DLD1 (cell line): ENCODE results near the gene PXYLP1.

Source experiments
- in situ Hi-C: cut with HindIII; loops from 2 replicates; pipeline ENCODE4 v1.10.0; 2017; ENCODE audit warnings: low sequenced_read_pairs

The PXYLP1 gene

DNA sequence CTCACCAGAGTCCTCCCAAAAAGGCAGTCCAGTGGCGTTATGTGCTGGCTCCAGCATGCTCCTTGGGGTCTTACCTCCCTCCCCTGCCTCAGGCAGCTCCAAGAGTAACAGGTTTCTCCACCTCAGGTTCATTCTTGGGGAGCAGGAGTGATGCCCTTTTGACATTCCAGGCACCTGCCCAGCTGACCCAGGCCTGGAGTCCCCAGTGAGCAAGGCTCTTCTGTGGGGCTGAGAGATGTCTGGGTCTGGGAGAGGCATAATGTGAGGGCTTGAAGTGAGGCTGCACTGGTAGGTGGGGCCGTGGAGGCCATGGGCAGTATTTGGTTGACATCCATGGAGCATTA, 15.3 kb downstream of the PXYLP1 start:
- in situ Hi-C loops: loop anchor here (10.0 kb wide), 1 partner anchor 62 kb away; no protein-coding TSS in a partner anchor

DNA sequence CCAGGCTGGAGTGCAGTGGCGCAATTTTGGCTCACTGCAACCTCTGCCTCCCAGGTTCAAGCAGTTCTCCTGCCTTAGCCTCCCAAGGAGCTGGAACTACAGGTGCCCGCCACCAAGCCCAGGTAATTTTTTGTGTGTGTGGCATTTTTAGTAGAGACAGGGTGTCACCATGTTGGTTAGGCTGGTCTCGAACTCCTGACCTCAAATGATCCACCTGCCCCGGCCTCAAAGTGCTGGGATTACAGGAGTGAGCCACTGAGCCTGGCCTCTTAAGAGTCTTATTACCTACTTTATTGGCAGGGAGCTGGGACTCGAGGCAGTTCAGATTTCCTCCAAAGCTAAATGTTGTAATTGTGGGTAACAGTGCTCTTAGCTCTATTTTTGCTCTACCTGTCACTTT, 16.4 kb downstream of the PXYLP1 start:
- in situ Hi-C loops: loop anchor here (10.0 kb wide), 1 partner anchor 63 kb away; no protein-coding TSS in a partner anchor

DNA sequence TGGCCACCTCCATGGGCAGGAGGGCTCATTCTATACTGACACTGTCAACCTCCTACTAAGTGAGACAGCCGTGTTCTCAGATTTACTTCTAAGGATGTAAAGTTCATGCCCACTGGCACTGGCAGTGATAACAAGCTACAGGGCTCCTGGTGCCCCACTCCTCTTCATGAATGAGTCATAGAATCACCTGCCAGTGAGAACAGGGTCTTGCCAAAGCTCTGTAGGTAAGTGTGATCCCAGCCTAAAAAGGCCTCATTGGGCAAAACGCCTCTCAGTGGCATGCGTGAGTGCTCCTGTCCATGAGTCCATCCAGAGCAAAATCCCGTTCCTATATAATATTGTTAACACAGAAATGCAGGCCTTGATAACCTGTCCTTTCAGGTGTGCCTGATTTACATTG, 17.4 kb downstream of the PXYLP1 start:
- in situ Hi-C loops: loop anchor here (10.0 kb wide), 1 partner anchor 64 kb away; no protein-coding TSS in a partner anchor

DNA sequence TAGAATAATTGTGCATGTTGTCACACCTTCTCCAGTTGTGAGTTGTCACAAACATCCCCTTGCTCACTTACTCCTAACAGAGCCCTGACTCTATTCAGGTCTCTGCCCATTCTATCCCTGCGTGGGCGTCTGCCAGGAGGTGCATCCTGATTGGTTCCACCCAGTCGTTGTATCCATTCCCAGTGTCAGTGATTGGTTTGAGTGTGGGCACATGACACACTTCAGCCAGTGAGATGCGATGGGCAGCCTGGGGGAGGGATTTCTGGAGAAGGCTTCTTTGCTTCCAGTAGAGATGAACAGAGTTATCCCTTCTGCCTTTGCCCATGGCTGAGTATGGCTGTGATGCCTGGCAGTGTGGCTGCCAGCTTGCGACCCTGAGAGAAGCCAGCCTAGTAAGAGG, 18.7 kb downstream of the PXYLP1 start:
- in situ Hi-C loops: no loop called here

DNA sequence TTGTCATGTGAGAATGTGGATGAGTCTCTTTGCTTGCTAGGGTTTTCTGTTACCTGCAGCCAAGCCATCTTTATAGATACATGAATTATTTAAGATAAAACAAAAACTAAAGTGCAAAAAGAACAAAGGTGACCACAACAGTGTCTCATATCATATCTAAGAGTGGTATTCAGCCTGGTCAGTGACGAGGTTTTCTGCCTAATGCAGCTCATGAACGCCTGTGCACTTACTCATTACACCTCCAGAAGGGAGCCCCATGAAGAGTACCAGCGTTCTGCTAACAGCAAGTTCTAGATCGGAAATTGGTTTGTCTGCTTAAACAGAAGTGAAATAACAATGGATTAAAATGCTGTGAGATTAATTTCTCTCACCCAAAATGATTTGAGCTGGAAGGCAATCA, 19.2 kb downstream of the PXYLP1 start:
- in situ Hi-C loops: no loop called here

DNA sequence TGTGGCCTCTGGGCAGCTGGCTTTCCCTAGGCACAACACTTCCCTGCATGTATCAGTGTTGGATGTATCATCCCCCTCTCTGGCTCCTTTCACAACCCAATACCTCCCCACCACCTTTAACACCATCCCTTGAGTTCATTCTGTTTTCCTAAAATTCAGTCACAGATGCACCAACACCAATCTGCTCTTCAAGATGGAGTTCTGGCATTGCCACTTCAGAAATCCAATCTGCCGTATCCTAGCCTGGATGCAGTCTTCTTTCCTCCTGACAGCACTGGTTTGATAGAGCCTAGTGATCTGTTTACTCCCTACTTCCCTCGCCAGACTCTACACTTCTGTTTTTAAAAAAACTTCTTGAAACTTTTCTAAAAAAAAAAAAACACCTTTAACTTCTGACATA, 21.7 kb downstream of the PXYLP1 start:
- in situ Hi-C loops: no loop called here

DNA sequence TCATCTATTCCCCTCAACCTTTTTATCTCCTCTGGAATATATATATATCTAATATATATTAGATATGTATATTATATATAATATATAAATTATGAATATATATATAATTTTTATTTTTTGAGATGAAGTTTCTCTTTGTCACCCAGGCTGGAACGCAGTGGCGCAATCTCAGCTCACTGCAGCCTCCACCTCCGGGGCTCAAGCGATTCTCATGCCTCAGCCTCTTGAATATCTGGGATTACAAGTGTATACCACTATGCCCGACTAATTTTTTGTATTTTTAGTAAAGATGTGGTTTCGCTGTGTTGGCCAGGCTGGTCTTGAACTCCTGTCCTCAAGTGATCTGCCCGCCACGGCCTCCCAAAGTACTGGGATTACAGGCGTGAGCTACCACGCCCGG, 22.2 kb downstream of the PXYLP1 start:
- in situ Hi-C loops: no loop called here

DNA sequence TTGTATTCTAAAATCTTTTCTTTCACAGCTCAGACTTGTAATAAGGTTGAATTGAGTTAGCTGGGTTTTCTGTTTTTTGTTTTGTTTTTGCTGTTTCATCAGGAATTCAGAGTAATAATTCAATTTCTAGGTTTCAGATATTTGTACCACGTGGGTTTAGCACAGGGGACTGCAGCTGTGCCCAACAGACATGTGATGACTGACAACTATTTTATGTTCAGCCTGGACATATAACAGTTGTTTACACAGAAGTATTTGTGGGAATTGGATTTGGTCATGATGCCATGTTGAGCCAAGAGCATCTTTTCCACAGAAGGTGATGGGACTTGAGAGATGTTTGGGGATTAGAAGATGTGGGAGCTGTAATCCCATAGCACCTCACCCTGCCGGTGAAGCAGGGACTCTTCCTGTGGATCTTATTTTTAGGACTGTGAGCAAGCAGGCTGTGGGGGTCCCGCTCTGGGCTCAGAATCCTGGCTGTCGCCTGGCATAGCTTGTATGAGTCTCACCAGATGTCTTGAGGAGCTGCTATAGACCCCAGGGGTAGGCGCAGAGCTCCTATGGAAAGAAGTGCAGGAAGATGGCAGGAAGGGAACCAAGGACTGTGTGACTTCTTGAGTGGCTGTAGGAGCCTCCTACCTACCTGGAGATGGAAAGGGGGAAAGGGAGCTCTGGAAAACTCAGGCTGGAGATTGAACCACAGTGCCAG, 23.7 kb downstream of the PXYLP1 start:
- in situ Hi-C loops: no loop called here

DNA sequence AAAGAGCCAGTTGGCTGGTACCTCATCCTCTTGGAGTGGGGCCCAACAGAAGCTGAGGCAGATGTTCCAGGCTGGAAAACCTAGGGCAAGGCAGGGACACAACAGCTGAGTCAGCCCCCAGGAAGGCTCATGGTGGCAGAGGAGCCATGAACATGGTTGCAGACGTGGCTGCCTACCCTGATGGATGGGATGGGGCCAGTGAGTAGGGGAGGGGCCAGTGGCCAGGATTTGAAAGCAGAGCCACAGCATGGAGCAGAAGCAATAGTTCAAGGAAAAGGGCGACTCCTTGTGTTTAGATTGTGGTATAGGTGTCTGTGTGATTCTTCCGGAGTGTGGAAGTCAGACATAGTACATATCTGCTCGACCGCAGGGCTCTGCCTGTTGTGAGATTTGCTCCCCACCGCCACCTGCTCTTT, 24.2 kb downstream of the PXYLP1 start:
- in situ Hi-C loops: no loop called here

DNA sequence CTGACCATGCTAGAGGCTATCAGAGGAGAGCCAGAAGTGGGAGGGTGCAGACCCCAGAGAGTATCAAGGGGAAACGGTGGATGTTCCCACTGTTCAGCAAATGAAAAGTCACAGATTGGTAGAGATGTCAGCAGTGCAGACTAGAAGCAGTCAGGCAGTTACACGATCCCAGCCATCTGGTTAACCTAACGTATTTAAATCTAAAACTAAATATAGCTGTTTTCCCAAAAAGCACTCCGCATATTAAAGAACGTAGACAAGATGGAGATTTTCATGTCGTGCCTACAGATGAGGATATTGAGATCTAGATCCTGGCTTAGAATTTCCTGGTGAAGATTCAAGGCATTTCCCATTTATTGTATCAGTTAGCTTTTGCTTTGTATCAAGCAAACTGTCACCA, 25.2 kb downstream of the PXYLP1 start:
- in situ Hi-C loops: no loop called here

DNA sequence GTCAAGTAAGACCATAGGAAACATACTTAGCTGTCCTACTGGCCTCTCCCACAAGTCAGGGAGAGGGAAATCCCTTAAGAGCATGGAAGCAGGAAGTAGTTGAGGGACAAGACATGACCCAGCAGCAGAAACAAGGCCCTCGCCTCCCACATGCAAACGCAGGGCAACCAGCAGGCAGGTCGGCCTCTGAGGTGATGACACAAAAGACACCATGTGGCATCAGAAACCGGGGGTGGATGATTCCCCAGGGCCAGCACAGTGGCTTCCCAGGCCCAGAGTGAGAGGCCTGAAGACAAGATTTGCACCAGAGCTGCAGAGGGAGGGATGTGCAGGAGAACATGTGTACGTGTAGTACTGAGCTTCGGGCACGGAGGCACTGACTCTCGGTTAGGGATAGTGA, 26.3 kb downstream of the PXYLP1 start:
- in situ Hi-C loops: no loop called here

DNA sequence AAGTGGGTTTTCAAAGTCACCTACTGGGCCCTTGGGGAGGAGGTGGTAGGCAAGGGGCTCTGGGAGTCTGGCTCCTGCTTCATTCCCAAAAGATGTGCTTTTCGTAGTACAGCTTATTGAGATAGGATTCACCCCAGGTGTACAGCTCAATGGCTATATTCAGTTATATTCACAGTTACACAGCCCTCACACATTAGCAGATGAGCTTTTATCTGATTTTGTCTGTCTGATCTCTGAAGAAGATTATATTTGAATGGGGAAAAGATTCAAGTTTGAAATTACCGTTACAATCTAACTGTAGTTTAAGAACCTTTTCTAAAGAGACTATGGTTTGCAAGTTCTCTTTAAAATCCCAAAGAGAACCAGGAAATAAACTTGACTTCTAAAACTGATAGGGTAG, 27.3 kb downstream of the PXYLP1 start:
- in situ Hi-C loops: no loop called here

DNA sequence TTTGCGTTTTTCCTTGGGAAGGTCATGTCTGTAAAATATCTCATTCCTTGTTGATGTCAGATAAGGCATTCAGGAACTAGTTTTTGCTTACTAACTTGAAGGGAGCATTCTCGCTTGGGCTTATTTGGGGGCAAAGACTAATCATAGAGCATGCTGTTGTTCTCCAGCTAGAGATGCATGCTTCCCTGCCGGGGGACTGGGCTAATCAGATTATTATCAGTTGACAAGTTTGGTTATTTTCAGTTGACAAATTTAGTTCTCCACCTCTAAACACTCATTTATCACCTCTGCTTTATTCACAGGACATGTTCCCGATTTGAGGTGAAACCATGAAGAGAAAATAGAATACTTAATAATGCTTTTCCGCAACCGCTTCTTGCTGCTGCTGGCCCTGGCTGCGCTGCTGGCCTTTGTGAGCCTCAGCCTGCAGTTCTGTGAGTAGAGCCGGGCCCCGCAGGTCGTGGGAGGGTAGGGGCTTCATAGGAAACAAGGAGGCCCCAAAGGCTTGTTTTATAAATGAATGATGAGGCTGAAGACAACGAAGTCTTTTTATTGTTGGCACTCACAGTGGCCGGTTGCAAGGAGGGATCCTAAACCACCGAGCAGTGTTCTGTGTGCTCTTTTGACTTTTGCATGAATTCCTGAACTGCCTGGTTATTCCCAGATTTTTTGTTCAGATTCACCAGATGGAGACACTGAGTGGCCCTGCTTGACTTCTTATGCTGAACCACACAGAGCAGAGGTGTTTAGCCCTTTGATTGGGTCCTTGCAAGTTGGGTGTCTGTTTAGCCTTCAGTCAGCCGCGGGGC, 28.4 kb downstream of the PXYLP1 start:
- in situ Hi-C loops: no loop called here

DNA sequence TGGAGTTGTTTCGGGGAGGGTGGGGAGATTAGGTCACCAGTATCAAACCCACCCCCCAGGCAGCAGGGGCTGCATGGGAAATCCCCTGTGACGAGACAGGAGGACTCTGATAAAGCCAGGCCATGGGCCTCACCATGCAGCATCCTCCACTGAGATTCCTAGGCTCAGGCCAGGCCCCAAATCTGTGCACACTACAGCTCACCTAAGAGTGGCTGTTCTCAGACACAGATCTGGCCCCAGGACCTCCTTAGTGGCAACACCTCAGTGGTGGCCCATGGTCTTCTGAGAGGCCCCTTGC, 29.0 kb downstream of the PXYLP1 start:
- in situ Hi-C loops: no loop called here

DNA sequence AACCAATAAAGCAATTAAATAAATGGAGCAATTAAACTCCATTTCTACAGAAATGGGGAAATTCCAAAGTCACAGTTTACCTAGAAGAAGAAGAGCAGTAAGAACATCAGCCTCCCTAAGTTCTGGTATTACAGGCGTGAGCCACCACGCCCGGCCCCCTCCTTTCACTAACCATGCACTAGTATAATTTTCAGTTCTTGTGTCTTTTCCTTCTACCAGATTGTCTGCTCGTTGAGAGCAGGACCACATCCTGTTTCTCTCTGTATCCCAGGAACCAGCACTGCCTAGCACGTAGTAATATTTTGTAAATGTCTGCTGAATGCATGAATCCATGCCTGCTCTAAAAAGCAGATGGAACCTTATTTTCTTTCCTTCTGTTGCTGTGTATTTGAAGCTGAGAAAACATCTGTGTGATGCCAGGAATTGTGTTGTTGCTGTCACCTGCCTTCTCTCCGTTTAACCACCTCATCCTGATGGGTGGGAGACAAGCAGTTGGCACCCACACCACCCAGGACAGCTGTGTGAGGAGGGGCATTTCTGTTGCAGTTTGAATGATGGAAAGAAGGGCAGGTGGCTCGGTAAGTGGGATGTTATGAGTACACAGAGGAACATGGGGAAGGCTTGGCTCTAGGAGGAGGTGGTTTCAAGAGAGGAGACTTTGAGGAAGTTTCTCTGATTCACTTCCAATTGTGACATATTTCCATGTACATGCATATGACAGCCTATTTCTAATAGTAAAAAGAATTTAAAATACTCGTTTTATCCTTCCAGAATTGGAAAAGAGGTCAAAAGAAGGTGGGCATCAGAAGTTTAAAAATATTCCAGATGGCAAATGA, 30.1 kb downstream of the PXYLP1 start:
- in situ Hi-C loops: no loop called here

DNA sequence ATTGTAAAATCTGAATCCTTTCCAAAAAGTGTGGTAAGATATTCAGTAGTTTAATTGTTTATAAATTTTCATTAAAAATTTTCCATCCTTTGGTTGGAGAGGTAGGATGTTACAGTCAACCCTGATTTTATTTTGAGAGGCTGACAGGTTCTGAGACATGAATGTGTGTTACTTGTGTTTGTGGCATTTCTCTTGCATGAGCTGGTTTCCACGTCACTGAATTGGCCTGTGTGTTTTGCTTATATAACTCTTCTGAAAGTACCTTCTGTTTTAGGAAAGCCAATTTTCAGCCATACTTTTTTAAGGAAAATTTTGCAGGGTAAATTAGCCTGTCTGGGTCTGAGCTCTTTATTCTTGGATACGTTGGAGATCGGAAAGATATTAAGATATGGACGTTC, 30.7 kb downstream of the PXYLP1 start:
- in situ Hi-C loops: no loop called here

DNA sequence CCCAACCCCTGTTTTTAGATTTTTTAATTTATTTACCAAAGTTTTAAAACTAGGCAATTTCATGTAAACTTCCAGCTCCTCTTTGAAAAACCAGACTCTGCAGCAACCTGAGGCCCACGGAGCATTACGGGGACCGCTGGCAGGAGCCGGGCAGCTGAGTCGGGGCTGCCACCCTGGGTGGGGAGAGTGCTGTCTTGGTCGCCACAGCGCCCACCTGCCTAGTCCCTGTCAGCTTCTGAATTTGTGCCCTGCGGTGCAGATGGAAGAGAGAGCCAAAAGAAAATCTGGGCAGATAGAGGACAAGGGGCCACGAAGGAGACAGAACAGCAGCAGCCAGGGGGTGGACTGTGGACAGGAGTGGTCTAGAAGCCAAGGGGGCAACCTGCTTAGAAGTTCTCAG, 34.6 kb downstream of the PXYLP1 start:
- in situ Hi-C loops: no loop called here

DNA sequence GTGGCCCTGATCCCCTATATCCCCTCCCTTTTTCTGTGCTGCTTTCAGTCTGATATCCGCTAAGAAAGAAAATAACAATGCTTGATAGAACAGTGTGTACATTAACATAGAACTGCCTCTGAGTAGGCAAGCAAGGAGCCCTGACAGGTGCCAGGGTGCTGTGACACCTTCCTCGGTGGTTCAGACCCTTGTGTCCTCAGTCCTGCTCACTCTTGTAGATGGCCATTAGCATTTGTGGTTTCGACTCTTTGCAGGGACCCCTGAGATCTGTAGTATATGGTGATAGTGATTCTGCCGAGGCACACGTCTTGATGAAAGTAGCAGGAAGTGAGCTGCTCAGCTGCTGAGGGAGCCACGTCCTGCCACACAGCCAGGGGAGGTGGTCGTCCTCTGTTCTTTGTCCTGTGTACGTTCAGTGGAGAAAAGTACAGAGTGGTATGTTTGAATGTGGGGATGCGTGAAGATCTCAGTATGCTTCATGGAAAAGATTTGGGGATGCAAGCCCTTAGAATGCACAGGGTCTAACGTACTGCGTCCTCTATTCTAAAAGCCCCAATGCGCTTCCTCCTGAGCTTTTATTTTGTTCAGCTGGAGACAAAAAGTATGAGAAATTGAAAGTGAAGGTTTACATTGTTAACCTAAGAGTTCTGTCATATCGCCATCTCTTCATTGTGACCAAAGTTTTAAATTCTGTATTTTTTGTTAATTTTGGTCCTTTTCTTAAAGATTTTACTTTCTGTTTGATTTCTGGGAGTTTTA, 35.4 kb downstream of the PXYLP1 start:
- in situ Hi-C loops: no loop called here

DNA sequence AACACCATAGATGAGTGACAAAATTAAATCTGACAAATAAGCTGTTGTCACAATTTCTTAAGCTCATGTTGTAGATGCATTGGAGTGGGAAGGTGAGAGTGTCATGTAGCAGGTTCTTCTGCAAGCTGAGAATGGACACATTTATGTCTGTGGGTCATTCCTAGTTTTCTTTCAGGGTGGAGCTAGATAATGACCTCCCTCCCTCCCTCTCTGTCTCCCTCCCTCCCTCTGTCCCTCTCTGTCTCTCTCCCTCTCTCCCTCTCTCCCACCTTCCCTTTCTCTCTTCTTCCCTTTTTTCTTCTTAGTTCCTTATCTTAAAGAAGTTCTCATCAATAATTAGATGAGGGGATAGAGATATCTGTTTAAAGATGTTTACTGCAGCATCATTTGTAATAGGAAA, 36.0 kb downstream of the PXYLP1 start:
- in situ Hi-C loops: no loop called here

DNA sequence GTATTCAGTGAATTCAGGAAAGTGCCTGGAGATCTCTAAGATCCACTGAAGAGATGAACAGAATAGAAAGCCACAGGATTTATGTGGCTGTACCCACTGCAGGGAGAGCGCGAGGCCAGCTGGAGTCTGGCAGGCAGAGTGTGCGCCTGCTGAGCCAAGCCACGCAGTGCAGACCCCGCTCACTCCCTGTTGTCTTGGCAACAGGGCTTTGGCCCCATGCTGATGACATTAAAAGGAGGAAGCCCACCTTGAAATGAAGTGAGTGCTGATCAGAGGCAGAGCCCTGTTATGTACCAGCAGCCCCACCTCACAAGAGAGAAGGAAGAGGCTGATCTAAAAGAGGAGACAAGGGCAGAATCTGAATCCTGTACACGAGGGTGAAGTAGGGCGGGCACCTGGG, 36.7 kb downstream of the PXYLP1 start:
- in situ Hi-C loops: no loop called here

DNA sequence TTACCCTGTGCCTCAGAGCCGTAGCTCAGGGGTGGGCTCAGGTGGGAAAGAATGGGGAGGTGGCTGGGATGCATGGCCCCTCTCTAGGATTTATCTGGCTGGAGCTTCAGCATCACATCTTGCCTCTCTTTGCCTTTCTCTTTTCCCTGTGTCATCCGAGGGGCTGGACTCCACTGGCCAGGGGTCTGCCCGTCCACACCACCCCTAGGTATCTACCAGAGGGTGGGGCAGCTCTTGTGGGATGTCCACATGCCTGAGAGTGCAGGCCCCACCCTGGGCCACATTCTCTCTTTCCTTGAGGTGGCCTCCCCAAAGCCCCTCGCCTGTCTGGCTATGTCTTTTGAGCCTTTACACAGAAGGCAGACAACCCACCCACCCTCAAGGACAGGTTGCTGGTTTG, 37.2 kb downstream of the PXYLP1 start:
- in situ Hi-C loops: no loop called here
